H54 (cell line): Measurements from ENCODE around the gene MYBPHL.
"Not testable (repeated sequence)": the region's sequence is repeated elsewhere in the genome, so short reads cannot be mapped to it uniquely, and the experiment has no call there.

ENCODE experiments used
- DNase-seq: peaks from one replicate; pipeline ENCODE4 v3.0.0; 2011; ENCODE audit warnings: low spot score, mixed read lengths; ENCODE audit not compliant: insufficient read length
- FAIRE-seq: peaks from 3 replicates; lab custom pipeline; 2011; peaks lifted over from hg19 to GRCh38; lab: Jason Lieb, UNC
- POLR2A ChIP-seq: IDR thresholded peaks from 2 replicates; pipeline ENCODE4 v1.6.1; 2011; ENCODE audit warnings: low read depth, mild to moderate bottlenecking, low read length

The MYBPHL gene

GRCh38 chr1:109298666-109299557, 7.9 kb downstream of the MYBPHL start:
- no peak for FAIRE-seq
- no peak for TF ChIP-seq POLR2A
- no peak for DNase-seq

- FAIRE-seq (no peak), DNase-seq (no peak)
- no peak for TF ChIP-seq POLR2A
Measured at GRCh38 chr1:109296782-109297181, 10.0 kb downstream of the MYBPHL start.

GRCh38 chr1:109295712-109296415, 10.9 kb downstream of the MYBPHL start:
- FAIRE-seq = no peak
- no peak for TF ChIP-seq POLR2A
- DNase-seq = no peak

GRCh38 chr1:109294481-109294880, 12.3 kb downstream of the MYBPHL start:
- FAIRE-seq = no peak
- no peak for TF ChIP-seq POLR2A
- no peak for DNase-seq

- no peak for TF ChIP-seq POLR2A
- FAIRE-seq (no peak), DNase-seq (no peak)
Measured at GRCh38 chr1:109293026-109293425, 13.8 kb downstream of the MYBPHL start.

GRCh38 chr1:109292364-109292763, 14.4 kb downstream of the MYBPHL start:
- TF ChIP-seq POLR2A = no peak
- no peak for FAIRE-seq

GRCh38 chr1:109290998-109291397, 15.8 kb downstream of the MYBPHL start:
- TF ChIP-seq POLR2A = no peak

More at GRCh38 chr1:109292364-109292763, 14.4 kb downstream of the MYBPHL start:
- DNase-seq = no peak

GRCh38 chr1:109290137-109290536, 16.7 kb downstream of the MYBPHL start:
- TF ChIP-seq POLR2A = no peak
- DNase-seq (no peak), FAIRE-seq (no peak)

More at GRCh38 chr1:109290998-109291397, 15.8 kb downstream of the MYBPHL start:
- DNase-seq (no peak), FAIRE-seq (no peak)

GRCh38 chr1:109286762-109287161, 20.0 kb downstream of the MYBPHL start:
- DNase-seq, FAIRE-seq: not testable (repeated sequence)

GRCh38 chr1:109283748-109284600, 22.8 kb downstream of the MYBPHL start:
- DNase-seq (no peak), FAIRE-seq (no peak)
- TF ChIP-seq POLR2A = no peak

GRCh38 chr1:109282952-109283747, 23.7 kb downstream of the MYBPHL start, which contains the start of gene PSRC1:
Gene PSRC1, minus strand, starts transcription at chr1:109283145.
- peak; percentile 75 for TF ChIP-seq POLR2A
- FAIRE-seq = peak; percentile 15
- peak; percentile 96 for DNase-seq

- TF ChIP-seq POLR2A = no peak
- no peak for FAIRE-seq
- DNase-seq = peak; percentile 50
Measured at GRCh38 chr1:109282497-109282951, 24.3 kb downstream of the MYBPHL start.
